ENCODE results near the gene NCAPG. TPM values are rescaled to one million over a fixed set of nuclear protein-coding genes. Genes with fewer than 3 reads are reported as not detected.

The NCAPG gene
- total and polyA plus RNA-seq, 3 donors from 2014 or later, result 7.6 to 13.3 (median 12.5) TPM

GRCh38 chr4:17894421-17894820 lies 83.6 kb downstream of the NCAPG start:
- no peaks in the 10 kb centered on the region for H3K36me3 ChIP-seq (ENCODE audit: low read depth, missing control alignments)
- no peaks in the 10 kb centered on the region for H3K27me3 ChIP-seq
- H3K9me3 ChIP-seq, result no peaks in the 10 kb centered on the region
- no peak overlapping the region for H3K4me3 ChIP-seq
- WGBS, 2 donors, result 79 to 80% methylated on average over 3 of the region's 3 CpGs
- no peak for DNase-seq
- no peak overlapping the region for H3K27ac ChIP-seq
- TF ChIP-seq CTCF (IDR thresholded peaks at IDR 0.05) (no peak), POLR2A (IDR thresholded peaks at IDR 0.05) (no peak)
- H3K4me1 ChIP-seq, result no peaks in the 10 kb centered on the region
- intact Hi-C loops (cut with DNase I; ENCODE audit: low total_unique reads), result no loop called here

Other genes starting within 250 kb of the NCAPG start
- 100 to 1,000 TPM in 1 of 2 donors, 10 to 100 TPM in 1; 98.9 to 100 TPM for gene LAP3, start 233.8 kb upstream of the NCAPG start, total RNA-seq
- gene LAP3, start 233.8 kb upstream of the NCAPG start, polyA plus RNA-seq (ENCODE audit: insufficient read depth, low read depth, low replicate concordance), result 108 TPM
- 10 to 100 TPM; 22.8 to 27.3 TPM for gene MED28, start 196.3 kb upstream of the NCAPG start, total RNA-seq
- 51.7 TPM for gene MED28, start 196.3 kb upstream of the NCAPG start, polyA plus RNA-seq (ENCODE audit: insufficient read depth, low read depth, low replicate concordance)
- under 1 TPM; 0.08 to 0.19 TPM for gene FAM184B, start 29.4 kb upstream of the NCAPG start, total RNA-seq
- gene FAM184B, start 29.4 kb upstream of the NCAPG start, polyA plus RNA-seq (ENCODE audit: insufficient read depth, low read depth, low replicate concordance), result 0.26 TPM
- 10 to 100 TPM; 42.6 to 48.0 TPM for gene DCAF16, start 222 bp upstream of the NCAPG start, total RNA-seq
- 30.5 TPM for gene DCAF16, start 222 bp upstream of the NCAPG start, polyA plus RNA-seq (ENCODE audit: insufficient read depth, low read depth, low replicate concordance)
- gene LCORL, start 210.8 kb downstream of the NCAPG start, total RNA-seq, result 10 to 100 TPM; 37.6 to 43.7 TPM
- gene LCORL, start 210.8 kb downstream of the NCAPG start, polyA plus RNA-seq (ENCODE audit: insufficient read depth, low read depth, low replicate concordance), result 9.7 TPM

Data from testis (tissue), 3 donors.